WTC11 (cell line): ENCODE measurements around the gene WDR19. TPM values are rescaled to one million over a fixed set of nuclear protein-coding genes. Genes with fewer than 3 reads are reported as not detected.

Source experiments
- ATAC-seq: fragments of 200-7000 bp; cut with Tn5 transposase; 2 replicates; pipeline ENCODE4 v1.10.0; 2021; ENCODE audit warnings: mild to moderate bottlenecking, moderate library complexity
- CTCF ChIA-PET: fragments of 300-600 bp; sonication (Branson Sonifier 250); formaldehyde crosslinking; loops from one replicate; lab custom pipeline; 2021; ENCODE audit warnings: antibody characterized with exemption; lab: Charles Lee
- POLR2A ChIA-PET: fragments of 350-600 bp; sonication (Branson Sonifier 250); formaldehyde crosslinking; loops from one replicate; lab custom pipeline; 2021; ENCODE audit warnings: antibody characterized with exemption; lab: Charles Lee
- DNase-seq: peaks from one replicate; pipeline ENCODE4 v3.0.0; 2021; ENCODE audit warnings: low spot score
- H3K27ac Mint-ChIP-seq: 2 replicates; pipeline ENCODE4 v1.8.0; 2021; ENCODE audit warnings: mixed read lengths
- H3K27me3 Mint-ChIP-seq: 2 replicates; pipeline ENCODE4 v1.8.0; 2021; ENCODE audit warnings: low read depth, mild to moderate bottlenecking, moderate library complexity, mixed read lengths
- H3K36me3 Mint-ChIP-seq: 2 replicates; pipeline ENCODE4 v1.8.0; 2021; ENCODE audit warnings: mixed read lengths
- H3K4me1 Mint-ChIP-seq: 2 replicates; pipeline ENCODE4 v1.8.0; 2022; ENCODE audit warnings: mixed read lengths
- H3K4me3 Mint-ChIP-seq: 2 replicates; pipeline ENCODE4 v1.8.0; 2021; ENCODE audit warnings: mild to moderate bottlenecking, moderate library complexity, mixed read lengths
- H3K9me3 Mint-ChIP-seq: 2 replicates; pipeline ENCODE4 v1.8.0; 2021; ENCODE audit warnings: mixed read lengths
- IRF2 ChIP-seq: sonication (generic); formaldehyde crosslinking; IDR thresholded peaks from 2 replicates; pipeline ENCODE4 v1.8.0; 2022; ENCODE audit warnings: low read depth, missing genetic modification reagents, borderline replicate concordance
- JUN ChIP-seq: sonication (generic); formaldehyde crosslinking; IDR thresholded peaks from 2 replicates; pipeline ENCODE4 v1.8.0; 2023; ENCODE audit warnings: mild to moderate bottlenecking, missing genetic modification reagents
- NR1H2 ChIP-seq: sonication (generic); formaldehyde crosslinking; IDR thresholded peaks from 2 replicates; pipeline ENCODE4 v1.9.0; 2021; ENCODE audit warnings: mild to moderate bottlenecking, moderate library complexity, missing genetic modification reagents
- NR3C1 ChIP-seq: sonication (generic); formaldehyde crosslinking; conservative IDR thresholded peaks from 2 replicates; pipeline ENCODE4 v1.8.1; 2023; ENCODE audit warnings: low read depth, mild to moderate bottlenecking, missing genetic modification reagents
- PRRX2 ChIP-seq: fragments of 250-450 bp; sonication (Bioruptor Pico); IDR thresholded peaks from 2 replicates; pipeline ENCODE4 v1.8.0; 2021; ENCODE audit warnings: mild to moderate bottlenecking
- ZBTB21 ChIP-seq: sonication (generic); formaldehyde crosslinking; IDR thresholded peaks from 2 replicates; pipeline ENCODE4 v1.8.1; 2023; ENCODE audit warnings: mild to moderate bottlenecking, missing genetic modification reagents, borderline replicate concordance
- ZNF219 ChIP-seq: sonication (generic); formaldehyde crosslinking; IDR thresholded peaks from 2 replicates; pipeline ENCODE4 v1.8.0; 2023; ENCODE audit warnings: missing genetic modification reagents, mild to moderate bottlenecking, borderline replicate concordance
- ZNF232 ChIP-seq: sonication (generic); formaldehyde crosslinking; IDR thresholded peaks from 2 replicates; pipeline ENCODE4 v1.8.0; 2022; ENCODE audit warnings: mild to moderate bottlenecking, missing genetic modification reagents
- total RNA-seq: library from RNA; stranded (reverse); gene quantifications from 3 replicates; pipeline ENCODE4 v1.2.3, GENCODE V29; 2021
- TF ChIP-seq, protein P1 (sequence below): fragments of 250-450 bp; sonication (Bioruptor Pico); IDR thresholded peaks from 2 replicates; pipeline ENCODE4 v2.1.2; 2022; ENCODE audit warnings: mild to moderate bottlenecking, moderate library complexity
- TF ChIP-seq, protein P2 (sequence below): sonication (generic); formaldehyde crosslinking; IDR thresholded peaks from 2 replicates; pipeline ENCODE4 v1.8.0; 2022; ENCODE audit warnings: mild to moderate bottlenecking, missing genetic modification reagents
- TF ChIP-seq, protein P3 (sequence below): sonication (generic); formaldehyde crosslinking; IDR thresholded peaks from 2 replicates; pipeline ENCODE4 v1.8.1; 2023; ENCODE audit warnings: mild to moderate bottlenecking, moderate library complexity, missing genetic modification reagents
- TF ChIP-seq, protein P4 (sequence below): sonication (generic); formaldehyde crosslinking; IDR thresholded peaks from 2 replicates; pipeline ENCODE4 v1.8.1; 2022; ENCODE audit warnings: missing genetic modification reagents, borderline replicate concordance
- TF ChIP-seq, protein P5 (sequence below): sonication (generic); formaldehyde crosslinking; IDR thresholded peaks from 2 replicates; pipeline ENCODE4 v1.8.1; 2023; ENCODE audit warnings: mild to moderate bottlenecking, missing genetic modification reagents

Gene WDR19
- total RNA-seq, 1 experiment from 2014 or later, result 23.3 TPM

DNA sequence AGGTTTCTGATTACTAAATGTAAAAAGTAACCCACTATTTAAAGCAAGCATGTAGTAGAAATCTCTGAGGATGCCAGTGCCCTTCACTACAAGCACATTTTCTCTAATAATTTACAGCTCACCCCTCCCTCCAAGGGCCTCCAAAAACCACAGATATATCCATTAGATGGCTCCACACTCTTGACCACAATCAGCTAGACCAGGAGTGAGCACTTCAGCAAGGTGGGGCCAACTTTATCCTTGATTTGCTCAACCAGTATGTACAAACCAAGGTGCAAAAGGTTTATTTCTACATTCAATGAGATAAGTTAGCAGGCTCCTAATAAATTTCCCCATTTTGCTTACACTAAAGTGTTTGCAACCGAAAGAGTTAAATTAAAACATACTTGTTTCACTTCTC lies 148.0 kb downstream of the WDR19 start (continued):
- TF ChIP-seq IRF2 (CRISPR knock-in tag), result no peak
- TF ChIP-seq ZBTB21 (CRISPR knock-in tag), result no peak
- TF ChIP-seq PRRX2 (CRISPR knock-in tag), result no peak
- TF ChIP-seq ZNF232 (CRISPR knock-in tag), result no peak

DNA sequence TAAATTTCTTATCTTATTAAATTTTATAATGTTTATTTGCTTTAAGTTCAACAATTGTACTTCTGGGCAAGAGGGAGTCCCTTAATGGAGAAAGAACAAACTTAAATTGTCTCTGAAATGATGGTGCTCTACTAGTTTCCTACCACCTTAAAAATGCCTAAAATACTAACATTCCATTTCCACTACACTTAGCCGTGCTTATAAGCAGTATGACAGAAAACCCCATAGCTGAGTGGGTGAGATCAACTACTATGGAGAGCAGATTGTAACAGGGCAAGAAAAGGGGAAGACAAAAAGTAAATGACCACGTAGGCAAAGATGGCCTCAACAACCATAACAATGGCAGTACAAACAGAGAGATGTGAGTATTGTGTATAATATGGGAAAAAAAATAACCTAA lies 148.9 kb downstream of the WDR19 start:
- CTCF ChIA-PET, result no interaction called here

More for the DNA sequence above, 148.9 kb downstream of the WDR19 start:
- Mint-ChIP-seq H3K27ac (no peak overlapping the region), H3K4me3 (no peak overlapping the region), H3K36me3 (peaks cover 10% of the 10 kb centered on the region), H3K9me3 (no peaks in the 10 kb centered on the region), H3K4me1 (no peaks in the 10 kb centered on the region), H3K27me3 (no peaks in the 10 kb centered on the region)
- TF ChIP-seq, protein P1, sequence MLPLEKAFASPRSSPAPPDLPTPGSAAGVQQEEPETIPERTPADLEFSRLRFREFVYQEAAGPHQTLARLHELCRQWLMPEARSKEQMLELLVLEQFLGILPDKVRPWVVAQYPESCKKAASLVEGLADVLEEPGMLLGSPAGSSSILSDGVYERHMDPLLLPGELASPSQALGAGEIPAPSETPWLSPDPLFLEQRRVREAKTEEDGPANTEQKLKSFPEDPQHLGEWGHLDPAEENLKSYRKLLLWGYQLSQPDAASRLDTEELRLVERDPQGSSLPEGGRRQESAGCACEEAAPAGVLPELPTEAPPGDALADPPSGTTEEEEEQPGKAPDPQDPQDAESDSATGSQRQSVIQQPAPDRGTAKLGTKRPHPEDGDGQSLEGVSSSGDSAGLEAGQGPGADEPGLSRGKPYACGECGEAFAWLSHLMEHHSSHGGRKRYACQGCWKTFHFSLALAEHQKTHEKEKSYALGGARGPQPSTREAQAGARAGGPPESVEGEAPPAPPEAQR, result no peak
- TF ChIP-seq ZNF219 (no peak), JUN (CRISPR knock-in tag) (no peak), NR3C1 (CRISPR knock-in tag) (no peak), NR1H2 (CRISPR knock-in tag) (no peak)
- TF ChIP-seq, protein P2, sequence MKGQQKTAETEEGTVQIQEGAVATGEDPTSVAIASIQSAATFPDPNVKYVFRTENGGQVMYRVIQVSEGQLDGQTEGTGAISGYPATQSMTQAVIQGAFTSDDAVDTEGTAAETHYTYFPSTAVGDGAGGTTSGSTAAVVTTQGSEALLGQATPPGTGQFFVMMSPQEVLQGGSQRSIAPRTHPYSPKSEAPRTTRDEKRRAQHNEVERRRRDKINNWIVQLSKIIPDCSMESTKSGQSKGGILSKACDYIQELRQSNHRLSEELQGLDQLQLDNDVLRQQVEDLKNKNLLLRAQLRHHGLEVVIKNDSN, result no peak
- TF ChIP-seq, protein P3, sequence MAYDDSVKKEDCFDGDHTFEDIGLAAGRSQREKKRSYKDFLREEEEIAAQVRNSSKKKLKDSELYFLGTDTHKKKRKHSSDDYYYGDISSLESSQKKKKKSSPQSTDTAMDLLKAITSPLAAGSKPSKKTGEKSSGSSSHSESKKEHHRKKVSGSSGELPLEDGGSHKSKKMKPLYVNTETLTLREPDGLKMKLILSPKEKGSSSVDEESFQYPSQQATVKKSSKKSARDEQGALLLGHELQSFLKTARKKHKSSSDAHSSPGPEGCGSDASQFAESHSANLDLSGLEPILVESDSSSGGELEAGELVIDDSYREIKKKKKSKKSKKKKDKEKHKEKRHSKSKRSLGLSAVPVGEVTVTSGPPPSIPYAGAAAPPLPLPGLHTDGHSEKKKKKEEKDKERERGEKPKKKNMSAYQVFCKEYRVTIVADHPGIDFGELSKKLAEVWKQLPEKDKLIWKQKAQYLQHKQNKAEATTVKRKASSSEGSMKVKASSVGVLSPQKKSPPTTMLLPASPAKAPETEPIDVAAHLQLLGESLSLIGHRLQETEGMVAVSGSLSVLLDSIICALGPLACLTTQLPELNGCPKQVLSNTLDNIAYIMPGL, result no peak
- TF ChIP-seq, protein P4, sequence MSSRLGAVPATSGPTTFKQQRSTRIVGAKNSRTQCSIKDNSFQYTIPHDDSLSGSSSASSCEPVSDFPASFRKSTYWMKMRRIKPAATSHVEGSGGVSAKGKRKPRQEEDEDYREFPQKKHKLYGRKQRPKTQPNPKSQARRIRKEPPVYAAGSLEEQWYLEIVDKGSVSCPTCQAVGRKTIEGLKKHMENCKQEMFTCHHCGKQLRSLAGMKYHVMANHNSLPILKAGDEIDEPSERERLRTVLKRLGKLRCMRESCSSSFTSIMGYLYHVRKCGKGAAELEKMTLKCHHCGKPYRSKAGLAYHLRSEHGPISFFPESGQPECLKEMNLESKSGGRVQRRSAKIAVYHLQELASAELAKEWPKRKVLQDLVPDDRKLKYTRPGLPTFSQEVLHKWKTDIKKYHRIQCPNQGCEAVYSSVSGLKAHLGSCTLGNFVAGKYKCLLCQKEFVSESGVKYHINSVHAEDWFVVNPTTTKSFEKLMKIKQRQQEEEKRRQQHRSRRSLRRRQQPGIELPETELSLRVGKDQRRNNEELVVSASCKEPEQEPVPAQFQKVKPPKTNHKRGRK (CRISPR knock-in tag), result no peak
- TF ChIP-seq, protein P5, sequence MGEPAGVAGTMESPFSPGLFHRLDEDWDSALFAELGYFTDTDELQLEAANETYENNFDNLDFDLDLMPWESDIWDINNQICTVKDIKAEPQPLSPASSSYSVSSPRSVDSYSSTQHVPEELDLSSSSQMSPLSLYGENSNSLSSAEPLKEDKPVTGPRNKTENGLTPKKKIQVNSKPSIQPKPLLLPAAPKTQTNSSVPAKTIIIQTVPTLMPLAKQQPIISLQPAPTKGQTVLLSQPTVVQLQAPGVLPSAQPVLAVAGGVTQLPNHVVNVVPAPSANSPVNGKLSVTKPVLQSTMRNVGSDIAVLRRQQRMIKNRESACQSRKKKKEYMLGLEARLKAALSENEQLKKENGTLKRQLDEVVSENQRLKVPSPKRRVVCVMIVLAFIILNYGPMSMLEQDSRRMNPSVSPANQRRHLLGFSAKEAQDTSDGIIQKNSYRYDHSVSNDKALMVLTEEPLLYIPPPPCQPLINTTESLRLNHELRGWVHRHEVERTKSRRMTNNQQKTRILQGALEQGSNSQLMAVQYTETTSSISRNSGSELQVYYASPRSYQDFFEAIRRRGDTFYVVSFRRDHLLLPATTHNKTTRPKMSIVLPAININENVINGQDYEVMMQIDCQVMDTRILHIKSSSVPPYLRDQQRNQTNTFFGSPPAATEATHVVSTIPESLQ (CRISPR knock-in tag), result no peak
- POLR2A ChIA-PET, result no interaction called here
- no peak for DNase-seq
- no peak for ATAC-seq

Other genes starting within 250 kb of the WDR19 start
- 0.24 TPM in 1 of 3 replicates, not detected in the others for gene TMEM156, start 150.1 kb upstream of the WDR19 start, total RNA-seq
- 18.9 to 21.9 TPM (median 21.1 TPM) in 3 replicates for gene KLHL5, start 120.3 kb upstream of the WDR19 start, total RNA-seq
- gene RFC1, start 183.8 kb downstream of the WDR19 start, total RNA-seq, result 56.7 to 64.3 TPM (median 59.4 TPM) in 3 replicates
- gene KLB, start 224.4 kb downstream of the WDR19 start, total RNA-seq, result 0.09 to 0.14 TPM in 2 of 3 replicates, not detected in the other